NCI-H526 treated with DMSO at 0.1 percent for 48 hours (cell line): ENCODE measurements around the gene MICU1.

Experiments
- DNase-seq: peaks from one replicate; lab custom pipeline; 2025; lab: John Stamatoyannopoulos, UW

Gene MICU1

DNA sequence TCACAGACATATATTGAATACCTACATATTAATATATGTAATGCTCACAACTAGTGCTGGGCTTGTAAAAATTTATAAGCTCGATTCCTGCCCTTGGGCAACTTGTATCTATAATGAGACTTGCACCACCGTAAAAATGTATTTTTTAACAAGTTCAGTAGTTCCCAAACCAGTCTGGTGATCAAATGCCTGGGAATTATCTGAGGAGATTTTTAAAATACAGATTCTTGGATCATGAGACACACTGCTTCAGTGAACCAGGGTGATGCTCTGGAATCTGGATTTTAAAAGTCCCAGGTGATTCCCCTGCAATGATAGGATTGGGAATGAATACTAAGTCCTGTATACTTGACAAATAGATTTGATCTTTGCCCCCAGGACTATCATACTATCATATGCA is 4.3 kb upstream of the MICU1 start:
- DNase-seq = no peak

GRCh38 chr10:72626444-72626754 is 520 bp upstream of the MICU1 start:
- no peak for DNase-seq

DNA sequence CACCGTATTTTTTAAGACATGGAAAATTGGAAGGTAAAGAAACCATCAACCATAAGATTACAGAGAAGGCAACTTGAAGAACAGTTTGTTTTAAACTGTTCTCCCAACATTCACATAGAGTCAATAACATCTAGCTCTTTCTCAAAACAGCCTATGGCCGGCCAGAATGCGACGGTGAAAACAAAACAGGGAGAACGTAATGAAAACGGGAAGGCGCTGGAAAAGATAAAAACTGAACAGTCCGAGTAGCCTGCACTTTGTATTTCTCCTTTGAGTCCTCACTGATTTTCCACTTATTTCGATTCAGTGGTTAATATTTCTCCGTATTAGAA is 637 bp downstream of the MICU1 start:
- no peak for DNase-seq

DNA sequence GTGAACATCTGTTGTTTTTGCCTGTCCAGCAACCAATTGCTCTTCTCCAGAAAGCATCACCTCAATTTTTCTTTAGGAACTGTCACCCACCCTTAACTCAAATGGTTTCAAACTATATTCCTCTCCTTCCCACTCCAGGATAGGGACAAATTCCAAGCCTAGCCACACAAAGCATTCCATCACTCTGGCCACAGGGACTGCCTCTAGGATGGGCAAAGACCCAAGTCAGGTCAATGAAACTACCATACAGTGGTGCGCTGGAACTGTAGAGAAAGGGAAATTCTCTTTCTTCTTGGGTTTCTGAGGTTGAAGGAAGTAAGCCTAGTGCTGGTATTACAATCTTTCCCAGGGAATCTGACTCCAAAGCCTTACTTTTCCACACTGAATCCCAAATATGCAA is 3.6 kb downstream of the MICU1 start:
- DNase-seq = no peak

- DNase-seq = no peak
These were observed 9.2 kb downstream of the MICU1 start for GRCh38 chr10:72616716-72617115.

- no peak for DNase-seq
These were observed 9.9 kb downstream of the MICU1 start for GRCh38 chr10:72615970-72616369.

DNA sequence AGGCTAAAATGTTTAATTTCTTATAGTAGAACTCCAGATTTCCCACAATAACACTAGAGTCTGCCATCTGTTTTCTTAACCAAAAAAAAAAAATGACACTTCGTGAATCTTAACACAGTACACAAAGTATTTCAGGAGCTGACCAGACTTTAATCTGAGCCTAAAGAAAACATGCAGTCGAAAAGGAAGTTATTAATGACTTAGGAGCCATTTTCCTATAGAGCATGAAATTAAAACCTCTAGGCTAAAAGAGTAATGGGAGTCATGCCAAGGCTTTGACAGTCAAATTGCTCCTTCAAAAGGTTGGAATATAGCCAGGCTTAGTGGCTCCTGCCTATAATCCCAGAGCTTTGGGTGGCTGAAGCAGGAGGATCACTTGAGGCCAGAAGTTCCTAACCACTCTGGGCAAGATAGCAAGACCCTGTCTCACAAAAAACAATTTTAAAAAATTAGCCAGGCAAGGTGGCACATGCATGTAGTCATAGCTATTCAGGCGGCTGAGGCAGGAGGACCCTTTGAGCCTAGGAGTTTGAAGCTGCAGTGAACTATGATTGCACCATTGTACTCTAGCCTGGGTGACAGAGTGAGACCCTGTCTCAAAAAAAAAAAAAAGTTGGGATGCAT is 13.6 kb downstream of the MICU1 start:
- no peak for DNase-seq

DNA sequence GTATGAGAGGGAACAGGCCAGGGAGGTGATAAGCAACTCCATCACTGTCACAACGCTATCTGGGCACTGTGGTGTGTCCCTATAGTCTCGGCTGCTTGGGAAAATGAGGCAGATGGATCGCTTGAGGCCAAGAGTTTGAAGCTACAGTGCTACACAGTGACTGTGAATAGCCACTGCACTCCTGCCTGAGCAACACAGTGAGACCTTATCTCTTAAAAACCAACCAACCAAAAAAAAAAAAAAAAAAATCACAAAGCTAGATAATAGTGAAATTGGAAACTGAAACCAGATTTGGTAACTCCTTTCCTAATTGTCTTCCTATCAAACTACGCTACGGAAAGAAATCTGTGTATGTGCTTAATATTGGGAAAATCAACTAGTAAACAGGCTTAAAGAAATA is 14.1 kb downstream of the MICU1 start:
- DNase-seq = no peak

DNA sequence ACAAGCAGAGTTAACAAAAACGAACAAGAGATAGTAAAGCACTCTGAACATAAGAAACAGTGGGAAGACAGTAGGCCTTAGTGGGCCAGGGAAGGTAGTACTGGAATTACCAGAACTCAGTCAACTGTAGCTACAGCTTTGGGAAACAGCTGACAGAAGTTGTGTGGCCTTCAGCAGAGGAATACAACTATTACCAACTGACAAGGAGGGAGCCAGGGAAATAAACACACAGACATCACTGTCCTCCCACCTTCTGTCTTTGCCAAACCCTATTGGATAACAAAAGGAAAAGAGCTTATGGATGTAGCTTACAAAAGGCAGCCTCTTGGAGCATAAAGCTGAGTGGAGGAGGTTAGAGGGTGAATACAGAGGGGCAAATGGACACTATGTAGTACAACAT is 15.4 kb downstream of the MICU1 start:
- no peak for DNase-seq

GRCh38 chr10:72605122-72605521 is 20.8 kb downstream of the MICU1 start:
- no peak for DNase-seq

DNA sequence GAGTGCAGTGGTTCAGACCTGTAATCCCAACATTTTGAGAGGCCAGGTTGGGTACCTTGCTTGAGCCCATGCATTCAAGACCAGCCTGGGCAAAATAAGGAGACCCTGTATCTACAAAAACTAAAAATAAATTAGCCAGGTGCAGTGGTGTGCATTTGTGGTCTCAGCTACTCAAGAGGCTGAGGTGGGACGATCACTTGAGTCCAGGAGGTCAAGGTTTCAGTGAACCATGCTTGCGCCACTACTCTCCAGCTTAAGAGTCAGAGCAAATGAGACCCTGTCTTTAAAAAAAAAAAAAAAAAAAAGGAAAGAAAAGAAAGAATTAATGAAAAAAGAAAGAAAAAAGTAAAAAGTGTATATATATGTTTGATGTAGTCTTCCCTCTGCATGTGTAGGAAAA is 24.7 kb downstream of the MICU1 start:
- DNase-seq = no peak

GRCh38 chr10:72598769-72599701 is 26.8 kb downstream of the MICU1 start:
- no peak for DNase-seq

- no peak for DNase-seq
These were observed 28.0 kb downstream of the MICU1 start for GRCh38 chr10:72597897-72598296.

GRCh38 chr10:72595436-72595835 is 30.4 kb downstream of the MICU1 start:
- no peak for DNase-seq

GRCh38 chr10:72593963-72594362 is 31.9 kb downstream of the MICU1 start:
- DNase-seq = no peak

DNA sequence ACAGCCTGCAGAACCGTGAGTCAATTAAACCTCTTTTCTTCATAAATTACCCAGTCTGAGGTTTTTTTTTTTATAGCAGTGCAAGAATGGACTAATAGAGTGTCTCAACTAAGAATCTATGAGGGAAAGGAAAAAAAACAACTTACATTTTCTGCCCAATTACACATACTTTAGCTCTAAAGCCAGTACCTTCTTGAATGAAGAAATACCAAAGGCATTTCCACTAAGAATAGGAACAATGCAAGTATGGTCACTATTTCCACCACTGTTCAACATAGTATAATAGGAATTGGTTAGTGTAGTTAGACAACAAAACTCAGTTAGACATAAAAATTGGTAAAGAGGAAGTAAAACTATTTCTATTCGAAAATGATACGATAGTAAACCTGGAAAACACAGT is 37.6 kb downstream of the MICU1 start:
- DNase-seq = no peak

DNA sequence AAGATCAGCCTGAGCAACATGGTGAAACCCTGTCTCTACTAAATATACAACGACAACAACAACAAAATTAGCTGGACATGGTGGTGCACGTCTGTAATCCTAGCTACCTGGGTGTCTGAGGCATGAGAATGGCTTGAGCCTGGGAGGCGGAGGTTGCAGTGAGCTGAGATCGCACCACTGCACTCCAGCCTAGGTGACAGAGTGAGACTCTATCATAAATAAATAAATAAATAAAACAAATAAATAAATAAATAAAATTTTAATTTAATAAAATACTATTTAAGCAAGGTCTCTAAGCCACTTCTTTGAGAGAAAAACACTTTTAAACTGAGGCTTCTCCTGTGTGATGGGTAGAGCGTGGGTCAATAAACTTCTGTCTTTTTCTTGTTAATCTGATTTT is 38.3 kb downstream of the MICU1 start:
- DNase-seq = no peak

GRCh38 chr10:72574636-72575035 is 51.2 kb downstream of the MICU1 start:
- no peak for DNase-seq

GRCh38 chr10:72573079-72573478 is 52.8 kb downstream of the MICU1 start:
- DNase-seq = no peak

- DNase-seq = no peak
These were observed 57.8 kb downstream of the MICU1 start for GRCh38 chr10:72567889-72568640.

DNA sequence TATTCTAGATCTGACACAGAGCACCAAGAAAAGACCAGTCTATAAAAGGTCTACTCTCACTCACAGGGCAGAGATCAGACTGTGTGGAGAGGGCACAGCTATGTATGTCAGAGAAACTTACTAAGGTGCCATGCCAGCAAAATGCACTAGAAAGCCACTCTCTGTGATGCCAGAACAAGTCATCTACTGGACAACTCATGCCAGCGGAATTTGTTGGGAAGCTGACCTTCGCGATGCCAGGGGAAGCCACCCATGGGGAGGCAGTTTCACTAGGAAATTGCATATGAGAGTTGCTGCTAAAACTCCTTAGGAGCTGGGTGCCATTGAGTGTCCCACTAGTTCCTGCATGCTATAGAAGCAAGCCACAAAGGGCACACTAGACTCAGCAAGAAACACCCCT is 58.5 kb downstream of the MICU1 start:
- DNase-seq = no peak

DNA sequence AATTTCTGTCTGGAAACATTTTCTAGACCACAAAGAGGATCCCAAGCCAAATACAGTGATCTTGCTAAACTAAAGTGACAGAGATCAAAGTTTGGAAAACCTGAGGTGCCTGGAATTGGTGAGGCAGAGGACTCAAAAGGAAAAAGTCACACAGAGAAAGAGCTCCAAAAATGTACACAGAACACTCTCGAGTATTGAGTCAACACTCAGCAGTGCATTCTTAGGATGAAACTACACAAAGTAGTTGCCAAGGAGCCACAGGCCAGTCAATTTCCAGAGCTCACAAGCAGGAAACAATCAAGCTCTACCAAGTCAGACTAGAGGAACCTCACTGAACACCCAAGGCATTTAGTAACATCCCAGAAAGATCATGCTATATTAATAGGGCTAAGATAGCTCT is 61.3 kb downstream of the MICU1 start:
- DNase-seq = no peak

DNA sequence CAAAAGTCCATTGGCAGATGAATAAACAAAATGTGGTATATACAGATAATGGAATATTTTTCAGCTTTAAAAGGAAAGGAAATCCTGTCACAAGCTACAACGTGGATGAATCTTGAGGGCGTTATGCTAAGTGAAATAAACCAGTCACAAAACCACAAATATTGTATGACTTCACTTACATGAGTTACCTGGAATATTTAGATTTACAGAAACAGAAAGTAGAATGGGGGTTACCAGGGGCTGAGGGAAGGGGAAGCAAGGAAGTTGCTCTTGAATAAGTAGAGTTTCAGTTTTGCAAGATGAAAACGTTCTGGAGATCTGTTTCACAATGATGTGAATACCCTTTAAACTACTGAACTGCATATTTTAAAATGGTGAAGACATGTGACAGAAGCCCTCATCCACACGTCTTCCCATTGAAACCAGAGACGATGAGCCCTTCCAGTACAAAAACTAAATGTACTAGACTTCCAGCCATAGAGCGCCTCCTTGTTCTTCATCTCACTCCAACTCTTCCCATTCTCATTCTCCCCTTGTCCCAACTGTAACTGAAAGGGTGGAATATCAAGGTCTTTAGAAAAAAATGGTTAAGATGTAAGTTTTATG is 62.4 kb downstream of the MICU1 start:
- DNase-seq = no peak
